Endothelial cell of umbilical vein (primary cell): Measurements from ENCODE around the gene RHEBL1. TPM values are rescaled to one million over a fixed set of nuclear protein-coding genes. Genes with fewer than 3 reads are reported as not detected.

Source experiments
- BruUV-seq: library from RNA; stranded (reverse); fragments of 400-500 nt; replicated peaks from 2 replicates; lab custom pipeline; 2021; lab: Mats Ljungman, UMichigan
- CTCF ChIA-PET: fragments of 300-600, 350-600 bp; sonication (Branson Sonifier 250); formaldehyde crosslinking; loops from one replicate; lab custom pipeline; 2021; ENCODE audit warnings: antibody characterized with exemption, inconsistent platforms; lab: Charles Lee
- POLR2A ChIA-PET: fragments of 300-600, 350-600 bp; sonication (Branson Sonifier 250); formaldehyde crosslinking; loops from one replicate; lab custom pipeline; 2021; ENCODE audit warnings: antibody characterized with exemption, inconsistent platforms; lab: Charles Lee
- DNase-seq: peaks from one replicate; pipeline ENCODE4 v3.0.0-alpha.2; 2011; ENCODE audit warnings: low read depth, low spot score
- FAIRE-seq: peaks from 2 replicates; lab custom pipeline; 2011; peaks lifted over from hg19 to GRCh38; lab: Jason Lieb, UNC
- H2AFZ ChIP-seq: 2 replicates; pipeline ENCODE4 v1.6.0; 2012; ENCODE audit warnings: low read depth, low read length, control low read depth, inconsistent platforms
- H3K27ac ChIP-seq: 2 replicates; pipeline ENCODE4 v1.5.1; 2011; ENCODE audit warnings: low read depth, mild to moderate bottlenecking, control low read depth, low read length, moderate library complexity; ENCODE audit not compliant: insufficient read depth
- H3K27me3 ChIP-seq, 2 experiments: 2 replicates each; pipeline versions ENCODE4 v1.6.0 to v1.6.1; 2011; ENCODE audit warnings: low read length in 2 of 2, mixed read lengths in 1 of 2; ENCODE audit not compliant: control insufficient read depth in 2 of 2, insufficient read depth in 2 of 2
- H3K36me3 ChIP-seq, 2 experiments: 2 replicates in 1 of 2; 3 replicates in 1 of 2; pipeline ENCODE4 v1.5.1; 2011; ENCODE audit warnings: low read length in 2 of 2, mild to moderate bottlenecking in 1 of 2, moderate library complexity in 1 of 2; ENCODE audit not compliant: control insufficient read depth in 2 of 2, insufficient read depth in 2 of 2; ENCODE audit errors: extremely low read depth in 1 of 2
- H3K4me1 ChIP-seq: 3 replicates; pipeline ENCODE4 v1.5.1; 2011; ENCODE audit warnings: mild to moderate bottlenecking, low read length; ENCODE audit not compliant: control insufficient read depth, insufficient read depth; ENCODE audit errors: extremely low read depth
- H3K4me2 ChIP-seq: 2 replicates; pipeline ENCODE4 v1.6.1; 2011; ENCODE audit warnings: low read length, control low read depth, mixed read lengths; ENCODE audit not compliant: insufficient read depth
- H3K4me3 ChIP-seq, 3 experiments: fragments of 200-600 bp in 1 of 3; sonication (generic), shearing (Covaris generic) in 1 of 3; replicated peaks in 1 of 3; 2 replicates each; pipeline ENCODE4 v1.5.1; 2011 to 2016; ENCODE audit warnings: control low read depth in 3 of 3, low read length in 3 of 3, mild to moderate bottlenecking in 2 of 3, inconsistent platforms in 1 of 3, low read depth in 1 of 3, moderate library complexity in 1 of 3; ENCODE audit not compliant: insufficient read depth in 1 of 3
- H3K79me2 ChIP-seq: 2 replicates; pipeline ENCODE4 v1.6.0; 2012; ENCODE audit warnings: low read length, inconsistent platforms; ENCODE audit not compliant: control insufficient read depth, insufficient read depth
- H3K9ac ChIP-seq: replicated peaks from 2 replicates; pipeline ENCODE3; 2011; ENCODE audit warnings: low read length, control low read depth; ENCODE audit not compliant: insufficient read depth; ENCODE audit errors: extremely low read depth
- H3K9me1 ChIP-seq: replicated peaks from 3 replicates; pipeline ENCODE4 v1.6.0; 2011; ENCODE audit warnings: mild to moderate bottlenecking, low read length; ENCODE audit not compliant: control insufficient read depth, insufficient read depth; ENCODE audit errors: extremely low read depth
- H3K9me3 ChIP-seq: replicated peaks from 2 replicates; pipeline ENCODE4 v1.5.1; 2012; ENCODE audit warnings: low read length, inconsistent platforms; ENCODE audit not compliant: control insufficient read depth, insufficient read depth
- H4K20me1 ChIP-seq: replicated peaks from 2 replicates; pipeline ENCODE3; 2011; ENCODE audit warnings: mild to moderate bottlenecking, low read length; ENCODE audit not compliant: control insufficient read depth, insufficient read depth; ENCODE audit errors: extremely low read depth
- EZH2 ChIP-seq: IDR thresholded peaks from 2 replicates; pipeline ENCODE4 v1.6.1; 2012; ENCODE audit warnings: borderline replicate concordance, low read depth, mild to moderate bottlenecking, moderate library complexity, low read length, inconsistent platforms; ENCODE audit not compliant: severe bottlenecking
- FOS ChIP-seq: IDR thresholded peaks from 2 replicates; pipeline ENCODE4 v1.6.1; 2011; ENCODE audit warnings: mild to moderate bottlenecking, low read length, moderate library complexity, borderline replicate concordance; ENCODE audit not compliant: insufficient read depth
- GATA2 ChIP-seq: IDR thresholded peaks from 2 replicates; pipeline ENCODE4 v1.7.0; 2011; ENCODE audit warnings: low read depth, mild to moderate bottlenecking, moderate library complexity, mixed read lengths, low read length; ENCODE audit not compliant: insufficient read length, insufficient read depth
- JUN ChIP-seq: IDR thresholded peaks from 2 replicates; pipeline ENCODE4 v1.6.1; 2011; ENCODE audit warnings: borderline replicate concordance, low read depth; ENCODE audit not compliant: insufficient read length, insufficient read depth
- MYC ChIP-seq: IDR thresholded peaks from one replicate; pipeline ENCODE4 v1.6.1; 2011; ENCODE audit warnings: mild to moderate bottlenecking, low read depth, low read length
- POLR2A ChIP-seq: IDR thresholded peaks from 2 replicates; pipeline ENCODE4 v1.6.1; 2012; ENCODE audit warnings: low read depth, mild to moderate bottlenecking, control low read depth, low read length
- POLR2AphosphoS5 ChIP-seq: IDR thresholded peaks from 2 replicates; pipeline ENCODE4 v1.6.1; 2012; ENCODE audit warnings: low read depth, mild to moderate bottlenecking, control low read depth, low read length, moderate library complexity; ENCODE audit not compliant: insufficient read depth
- dilution Hi-C: fragments of 300-500 bp; cut with MboI; formaldehyde crosslinking; loops from one replicate; pipeline ENCODE4 v1.15.0; 2019; ENCODE audit warnings: low sequenced_read_pairs; ENCODE audit not compliant: extremely low pct_ligation_motif_present
- intact Hi-C: fragments of 100-400 bp; cut with micrococcal nuclease; formaldehyde crosslinking; loops from one replicate; pipeline ENCODE4 v1.10.0; 2022
- polyA plus RNA-seq, 4 experiments: library from polyadenylated mRNA; depleted of rRNA in 3 of 4; stranded (reverse) in 3 of 4; unstranded in 1 of 4; fragments of >200 nt; gene quantifications; 2 replicates each; pipeline versions ENCODE4 v1.2.1 to v1.2.3, GENCODE V29; 2011 to 2012; ENCODE audit warnings: missing spikeins in 1 of 4
- total RNA-seq: library from RNA; stranded (reverse); gene quantifications from 2 replicates; pipeline ENCODE4 v1.2.3, GENCODE V29; 2021
- TF ChIP-seq, protein P1 (sequence below): IDR thresholded peaks from 2 replicates; pipeline ENCODE4 v1.6.1; 2011; ENCODE audit not compliant: insufficient read depth, insufficient read length
- TF ChIP-seq, protein P2 (sequence below), 2 donors: IDR thresholded peaks; 1 replicate in 1 of 2; 2 replicates in 1 of 2; pipeline ENCODE4 v1.5.1; 2011; ENCODE audit warnings: low read length in 2 of 2, mild to moderate bottlenecking in 2 of 2, moderate library complexity in 2 of 2, control low read depth in 1 of 2, inconsistent platforms in 1 of 2, low read depth in 1 of 2; ENCODE audit not compliant: insufficient read depth in 1 of 2; ENCODE audit errors: extremely low read depth in 1 of 2

The RHEBL1 gene
- total and polyA plus RNA-seq, 2 donors (not counting 3 experiments of a cell fraction or from before 2014, with no cell fraction given): 2.6 to 2.7 TPM

DNA sequence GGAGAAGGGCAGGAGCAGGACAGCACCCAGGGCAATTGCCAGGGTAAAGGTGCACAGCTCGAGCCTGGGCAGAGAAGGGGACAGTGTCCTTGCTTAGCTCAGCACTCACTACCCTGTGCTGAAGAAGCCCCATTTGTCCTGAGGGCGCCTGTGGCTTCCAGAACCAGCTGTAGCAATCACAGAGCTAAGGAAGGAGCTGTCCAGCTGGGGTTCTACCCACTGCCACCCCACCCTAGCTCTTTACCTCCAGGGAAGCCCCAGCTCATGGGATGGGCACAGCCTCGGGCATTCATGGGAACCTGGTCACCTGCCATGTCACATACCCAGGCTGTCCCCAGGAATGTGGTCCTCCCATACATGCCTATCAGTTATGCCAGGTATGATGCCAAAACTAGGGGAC lies 35.0 kb upstream of the RHEBL1 start:
- H3K79me2 ChIP-seq: peaks cover 22% of the 10 kb centered on the region
- dilution Hi-C loops (no loop called here), intact Hi-C loops (no loop called here)
- H3K4me1 ChIP-seq: peaks cover 38% of the 10 kb centered on the region
- no peak for DNase-seq
- no peak overlapping the region for H3K27ac ChIP-seq
- TF ChIP-seq, protein P1, sequence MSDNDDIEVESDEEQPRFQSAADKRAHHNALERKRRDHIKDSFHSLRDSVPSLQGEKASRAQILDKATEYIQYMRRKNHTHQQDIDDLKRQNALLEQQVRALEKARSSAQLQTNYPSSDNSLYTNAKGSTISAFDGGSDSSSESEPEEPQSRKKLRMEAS: no peak
- TF ChIP-seq, protein P2, sequence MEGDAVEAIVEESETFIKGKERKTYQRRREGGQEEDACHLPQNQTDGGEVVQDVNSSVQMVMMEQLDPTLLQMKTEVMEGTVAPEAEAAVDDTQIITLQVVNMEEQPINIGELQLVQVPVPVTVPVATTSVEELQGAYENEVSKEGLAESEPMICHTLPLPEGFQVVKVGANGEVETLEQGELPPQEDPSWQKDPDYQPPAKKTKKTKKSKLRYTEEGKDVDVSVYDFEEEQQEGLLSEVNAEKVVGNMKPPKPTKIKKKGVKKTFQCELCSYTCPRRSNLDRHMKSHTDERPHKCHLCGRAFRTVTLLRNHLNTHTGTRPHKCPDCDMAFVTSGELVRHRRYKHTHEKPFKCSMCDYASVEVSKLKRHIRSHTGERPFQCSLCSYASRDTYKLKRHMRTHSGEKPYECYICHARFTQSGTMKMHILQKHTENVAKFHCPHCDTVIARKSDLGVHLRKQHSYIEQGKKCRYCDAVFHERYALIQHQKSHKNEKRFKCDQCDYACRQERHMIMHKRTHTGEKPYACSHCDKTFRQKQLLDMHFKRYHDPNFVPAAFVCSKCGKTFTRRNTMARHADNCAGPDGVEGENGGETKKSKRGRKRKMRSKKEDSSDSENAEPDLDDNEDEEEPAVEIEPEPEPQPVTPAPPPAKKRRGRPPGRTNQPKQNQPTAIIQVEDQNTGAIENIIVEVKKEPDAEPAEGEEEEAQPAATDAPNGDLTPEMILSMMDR (IDR thresholded peaks at IDR 0.05; ENCODE audit: extremely low read depth in 1 of 2, insufficient read depth in 1 of 2, low read depth in 1 of 2, low read length in 2 of 2): no peak
- no peak for TF ChIP-seq POLR2AphosphoS5
- no peak for TF ChIP-seq MYC
- TF ChIP-seq FOS: no peak
- no peak for TF ChIP-seq EZH2
- TF ChIP-seq POLR2A: no peak
- no peak for TF ChIP-seq JUN
- no peak for TF ChIP-seq GATA2
- no peaks in the 10 kb centered on the region for H3K27me3 ChIP-seq
- H3K4me2 ChIP-seq: no peak overlapping the region
- no peak overlapping the region for H2AFZ ChIP-seq
- no peak overlapping the region for H3K9ac ChIP-seq
- no peak for FAIRE-seq
- no peaks in the 10 kb centered on the region for H4K20me1 ChIP-seq
- no peaks in the 10 kb centered on the region for H3K9me3 ChIP-seq
- peaks cover 12 to 55% of the 10 kb centered on the region in 2 experiments for H3K36me3 ChIP-seq
- ChIA-PET CTCF (interaction anchor here (0.7 to 10.7 kb wide), 9 partner anchors 10 to 130 kb away, joined by 3 to 188 read pairs (median 10); partner anchors contain the start of gene DHH), POLR2A (interaction anchor here (1.6 to 1.7 kb wide), 2 partner anchors 17 to 25 kb away, joined by 4 to 6 read pairs; no protein-coding TSS in a partner anchor)
- H3K4me3 ChIP-seq: no peak overlapping the region
- no peaks in the 10 kb centered on the region for H3K9me1 ChIP-seq
- BruUV-seq: no TSS peak
